Stomach (tissue), 4 donors: ENCODE measurements around the gene FAM50B.
"Not testable (repeated sequence)": the region's sequence is repeated elsewhere in the genome, so short reads cannot be mapped to it uniquely, and the experiment has no call there.

Source experiments
- CTCF ChIP-seq, 7 experiments: fragments of 450-650 bp in 4 of 7; fragments of 200-600 bp in 3 of 7; sonication (generic) in 3 of 7; IDR thresholded peaks; one replicate each; pipeline ENCODE4 v1.5.1; 2016 to 2019; ENCODE audit warnings: antibody characterized with exemption in 7 of 7, control low read depth in 2 of 7, mild to moderate bottlenecking in 1 of 7
- EP300 ChIP-seq: sonication (generic); formaldehyde crosslinking; IDR thresholded peaks from one replicate; pipeline ENCODE4 v1.6.1; 2017; ENCODE audit warnings: antibody characterized with exemption
- POLR2A ChIP-seq, 4 donors: fragments of 450-650 bp; IDR thresholded peaks; one replicate each; pipeline ENCODE4 v1.6.1; 2016; ENCODE audit warnings: antibody characterized with exemption in 4 of 4, control low read depth in 2 of 4, mild to moderate bottlenecking in 1 of 4, moderate library complexity in 1 of 4
- POLR2AphosphoS5 ChIP-seq, 3 donors: sonication (generic); formaldehyde crosslinking; IDR thresholded peaks; one replicate each; pipeline ENCODE4 v1.6.1; 2016; ENCODE audit warnings: antibody characterized with exemption in 3 of 3

- not testable (repeated sequence) for TF ChIP-seq CTCF (IDR thresholded peaks at IDR 0.05); EP300; POLR2A (IDR thresholded peaks at IDR 0.05); POLR2AphosphoS5 (IDR thresholded peaks at IDR 0.05)
Measured at GRCh38 chr6:3863322-3863721, 14.1 kb downstream of the FAM50B start.
